Gastroesophageal sphincter (tissue), 3 donors: Measurements from ENCODE around the gene ZNF692.

Source experiments
- CTCF ChIP-seq, 4 experiments: fragments of 200-600 bp in 2 of 4; fragments of 450-650 bp in 2 of 4; sonication (generic) in 1 of 4; IDR thresholded peaks; one replicate each; pipeline ENCODE4 v1.5.1; 2017 to 2019; ENCODE audit warnings: antibody characterized with exemption in 4 of 4, mild to moderate bottlenecking in 2 of 4, moderate library complexity in 2 of 4
- POLR2A ChIP-seq, 2 donors: fragments of 450-650 bp; IDR thresholded peaks; one replicate each; pipeline ENCODE4 v1.6.1; 2017; ENCODE audit warnings: antibody characterized with exemption in 2 of 2, mild to moderate bottlenecking in 2 of 2, moderate library complexity in 1 of 2

GRCh38 chr1:248849152-248849551, 9.7 kb downstream of the ZNF692 start:
- TF ChIP-seq CTCF (IDR thresholded peaks at IDR 0.05) (no peak), POLR2A (IDR thresholded peaks at IDR 0.05) (no peak)
